Limb (tissue), 2 donors: ENCODE measurements around the gene STX16.

Experiments
- DNase-seq, 2 donors: peaks; one replicate each; pipeline ENCODE4 v3.0.0-alpha.2; 2016; ENCODE audit errors: extremely low spot score in 2 of 2

The STX16 gene

GRCh38 chr20:58697201-58697866, 46.3 kb downstream of the STX16 start:
- DNase-seq, result no peak

DNA sequence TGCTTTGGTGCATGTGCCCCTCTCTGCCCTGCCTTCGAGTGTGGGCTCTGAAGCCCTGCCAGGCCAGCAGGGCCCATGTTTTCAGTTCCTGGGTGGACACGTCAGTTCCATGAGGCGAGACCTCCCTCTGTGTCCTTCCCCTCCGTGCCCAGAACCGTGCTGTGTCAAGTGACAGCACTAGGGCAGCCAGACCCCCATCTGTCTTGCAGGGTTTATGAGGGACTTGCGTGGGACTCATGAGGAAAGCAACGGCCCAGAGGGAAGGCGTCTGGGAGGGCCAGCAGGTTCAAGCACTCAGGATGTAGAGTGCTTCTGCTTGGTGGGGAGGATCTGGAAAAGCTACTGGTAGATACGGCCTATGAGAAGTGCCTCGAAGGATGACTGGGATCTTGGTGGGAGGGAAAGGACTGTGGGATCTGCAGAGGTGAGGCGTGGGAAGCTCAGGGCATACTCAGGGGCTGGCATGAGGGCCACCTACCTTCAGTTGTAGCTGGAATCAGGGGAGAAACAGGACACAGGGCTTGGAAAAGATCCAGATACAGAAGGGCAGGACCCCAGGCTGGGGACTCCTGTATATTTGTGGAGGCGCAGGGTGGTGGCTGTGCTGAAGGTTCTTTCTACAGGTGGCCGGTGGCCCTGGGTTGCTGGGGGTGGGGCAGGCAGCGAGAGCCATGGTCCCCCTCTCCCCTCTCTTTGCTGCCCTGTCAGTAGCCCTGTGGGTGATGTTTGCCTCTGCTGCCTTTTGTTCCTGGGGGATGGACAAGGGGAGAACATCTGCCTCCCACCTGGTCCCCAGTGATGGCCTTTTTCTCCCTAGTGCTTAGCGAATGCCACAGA, 47.0 kb downstream of the STX16 start:
- DNase-seq, result no peak

GRCh38 chr20:58698741-58699622, 47.9 kb downstream of the STX16 start:
- peak; percentile 34 to 47 for DNase-seq

- peak in 1 of 2 donors; percentile 27 for DNase-seq
These were observed 48.6 kb downstream of the STX16 start for GRCh38 chr20:58699623-58700107.

GRCh38 chr20:58700121-58700821, 49.2 kb downstream of the STX16 start:
- peak in 1 of 2 donors; percentile 14 for DNase-seq

GRCh38 chr20:58700823-58701222, 49.7 kb downstream of the STX16 start:
- no peak for DNase-seq

GRCh38 chr20:58701431-58702160, 50.5 kb downstream of the STX16 start:
- DNase-seq, result no peak

DNA sequence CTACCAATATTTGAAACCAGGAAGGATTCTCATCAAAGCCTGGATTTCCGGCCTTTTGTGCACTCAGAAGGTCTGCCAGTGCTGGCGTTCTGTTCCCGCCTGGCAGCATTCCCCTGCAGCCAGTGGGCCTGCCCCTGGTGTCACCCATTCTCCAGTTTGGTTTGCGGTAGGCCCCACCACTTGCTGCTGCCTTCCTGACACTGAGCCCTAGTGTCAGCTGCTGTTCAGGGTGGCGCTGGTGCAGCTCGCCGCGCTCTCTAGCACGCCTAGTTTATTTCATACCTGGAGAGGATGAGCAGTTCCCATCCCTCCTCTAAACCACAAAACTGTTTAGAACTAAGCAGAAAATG, 51.1 kb downstream of the STX16 start:
- no peak for DNase-seq

GRCh38 chr20:58702859-58703648, 52.0 kb downstream of the STX16 start:
- no peak for DNase-seq

- no peak for DNase-seq
These were observed 52.8 kb downstream of the STX16 start for GRCh38 chr20:58703765-58704371.

DNA sequence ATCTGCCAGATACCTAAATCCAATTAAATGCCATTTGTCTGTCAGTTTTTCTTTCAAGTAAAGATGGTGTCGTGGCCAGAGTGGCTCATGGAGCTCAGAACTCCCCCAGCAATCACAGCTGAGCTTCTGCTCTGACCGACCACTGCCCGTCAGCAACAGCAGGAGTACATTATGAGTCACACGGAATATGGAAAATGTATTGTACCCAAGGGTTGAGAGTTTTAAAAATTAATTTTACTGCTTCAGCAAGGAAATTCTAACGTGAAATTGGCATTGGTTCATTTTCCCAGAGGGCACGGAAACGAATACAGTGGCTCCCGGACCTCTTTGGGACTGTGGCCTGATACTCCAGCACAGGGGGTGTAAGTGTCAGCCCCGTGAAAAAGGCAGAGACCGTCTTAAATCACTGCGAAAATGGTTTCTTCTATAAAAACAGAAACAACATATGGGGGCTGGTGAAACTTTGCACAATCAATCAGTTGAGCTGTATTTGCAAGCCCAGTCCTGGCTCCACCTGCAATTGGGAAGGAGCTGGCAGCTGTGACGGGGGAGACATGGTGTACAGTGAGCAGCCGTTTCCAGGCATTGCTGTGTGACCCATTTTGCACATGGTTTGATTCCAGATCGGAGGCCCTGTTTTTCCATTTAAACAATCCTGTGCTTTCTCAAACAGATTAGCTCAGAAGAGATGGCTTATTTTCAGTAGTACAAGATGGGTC, 54.3 kb downstream of the STX16 start:
- DNase-seq, result peak; percentile 53 to 54

GRCh38 chr20:58706150-58706892, 55.2 kb downstream of the STX16 start:
- no peak for DNase-seq

GRCh38 chr20:58706975-58707681, 56.0 kb downstream of the STX16 start:
- no peak for DNase-seq

GRCh38 chr20:58707770-58708169, 56.7 kb downstream of the STX16 start:
- no peak for DNase-seq

- peak in 1 of 2 donors; percentile 42 for DNase-seq
These were observed 57.3 kb downstream of the STX16 start for GRCh38 chr20:58708246-58708931.

- no peak for DNase-seq
These were observed 58.1 kb downstream of the STX16 start for GRCh38 chr20:58709013-58709702.
